Activated T-helper 1 cell treated with anti-CD3 and anti-CD28 coated beads, Interleukin-12 subunit alpha, Interleukin-12 subunit beta, Interleukin-2, Interleukin-4 antibody, amounts not matched to agents 30 ng/mL and 10 ng/mL and 1 ng/mL, durations not matched to agents 14 hours and 24 hours and 36 hours (primary cell): Measurements from ENCODE around the gene EPHA7. TPM values are rescaled to one million over a fixed set of nuclear protein-coding genes. Genes with fewer than 3 reads are reported as not detected.

Experiments
- DNase-seq: peaks from one replicate; pipeline ENCODE4 v3.0.0; 2021; ENCODE audit warnings: low spot score
- H3K27ac Mint-ChIP-seq: one replicate; pipeline ENCODE4 v1.8.0; 2021; ENCODE audit warnings: mild to moderate bottlenecking, mixed read lengths
- H3K27me3 Mint-ChIP-seq: one replicate; pipeline ENCODE4 v1.8.0; 2022; ENCODE audit warnings: mild to moderate bottlenecking, moderate library complexity, mixed read lengths; ENCODE audit not compliant: insufficient read depth
- H3K36me3 Mint-ChIP-seq: one replicate; pipeline ENCODE4 v1.8.0; 2021; ENCODE audit warnings: low read depth, mixed read lengths
- H3K4me1 Mint-ChIP-seq: one replicate; pipeline ENCODE4 v1.8.0; 2021; ENCODE audit warnings: low read depth, mixed read lengths
- H3K4me3 Mint-ChIP-seq: one replicate; pipeline ENCODE4 v1.8.0; 2021; ENCODE audit warnings: mild to moderate bottlenecking, moderate library complexity, mixed read lengths
- H3K9me3 Mint-ChIP-seq: one replicate; pipeline ENCODE4 v1.8.0; 2021; ENCODE audit warnings: mixed read lengths
- intact Hi-C: fragments of 100-400 bp; cut with micrococcal nuclease; formaldehyde crosslinking; loops from one replicate; pipeline ENCODE4 v1.15.1; 2024
- total RNA-seq: library from RNA; stranded (reverse); gene quantifications from 2 replicates; pipeline ENCODE4 v1.2.3, GENCODE V29; 2022

The EPHA7 gene
- total RNA-seq, 1 donor from 2014 or later = not detected

DNA sequence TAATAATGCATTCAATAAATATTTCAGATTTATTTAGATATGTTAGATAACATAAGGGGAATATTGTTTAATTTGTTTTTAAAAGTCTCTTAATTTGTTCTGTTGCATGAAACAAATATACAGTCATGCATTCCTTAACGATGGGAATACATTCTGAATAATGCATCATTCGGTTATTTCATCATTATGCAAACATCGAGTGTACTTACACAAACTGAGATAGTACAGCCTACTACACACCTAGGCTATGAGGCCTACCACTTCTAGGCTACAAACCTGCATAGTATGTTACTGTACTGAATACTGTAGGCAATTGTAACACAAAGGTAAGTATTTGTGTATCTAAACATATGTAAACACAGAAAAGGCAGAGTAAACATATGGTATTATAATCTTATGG lies 118.7 kb downstream of the EPHA7 start:
- no peaks in the 10 kb centered on the region for H3K27me3 Mint-ChIP-seq
- no peaks in the 10 kb centered on the region for H3K36me3 Mint-ChIP-seq
- H3K27ac Mint-ChIP-seq = no peak overlapping the region
- no peak overlapping the region for H3K4me3 Mint-ChIP-seq
- intact Hi-C loops = no loop called here
- no peaks in the 10 kb centered on the region for H3K9me3 Mint-ChIP-seq
- no peaks in the 10 kb centered on the region for H3K4me1 Mint-ChIP-seq
- no peak for DNase-seq

DNA sequence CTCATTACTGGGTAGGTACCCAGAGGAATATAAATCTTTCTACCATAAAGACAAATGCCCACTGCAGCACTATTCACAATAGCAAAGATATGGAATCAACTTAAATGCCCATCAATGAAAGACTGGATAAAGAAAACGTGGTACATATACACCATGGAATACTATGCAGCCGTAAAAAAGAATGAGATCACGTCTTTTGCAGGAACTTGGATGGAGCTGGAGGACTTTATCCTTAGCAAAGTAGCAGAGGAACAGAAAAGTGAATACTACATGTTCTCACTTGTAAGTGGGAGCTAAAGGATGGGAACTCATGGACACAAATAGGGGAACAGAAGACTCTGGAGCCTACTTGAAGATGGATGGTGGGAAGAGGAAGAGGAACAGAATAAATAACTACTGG lies 119.7 kb downstream of the EPHA7 start:
- Mint-ChIP-seq H3K27ac (no peak overlapping the region), H3K4me3 (no peak overlapping the region), H3K27me3 (no peaks in the 10 kb centered on the region), H3K36me3 (no peaks in the 10 kb centered on the region), H3K9me3 (no peaks in the 10 kb centered on the region), H3K4me1 (no peaks in the 10 kb centered on the region)
- intact Hi-C loops = no loop called here
- DNase-seq = no peak

DNA sequence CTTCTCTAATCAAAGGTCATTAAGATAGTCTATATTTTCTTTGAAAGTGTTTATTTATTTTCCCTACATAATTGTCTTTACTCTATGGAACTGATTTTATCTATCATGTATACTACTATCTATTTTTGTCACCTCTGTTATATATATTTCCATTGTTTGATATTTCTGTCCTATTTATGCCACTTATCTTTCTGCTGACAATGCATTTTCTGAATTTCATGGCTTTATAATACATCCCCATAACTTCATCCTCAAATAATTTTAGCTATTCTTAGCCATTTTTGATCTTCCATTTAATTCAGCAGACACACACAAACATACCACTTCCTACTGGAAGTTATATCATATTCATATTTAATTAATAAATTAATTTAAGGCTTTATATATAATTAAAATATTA lies 123.7 kb downstream of the EPHA7 start:
- intact Hi-C loops = no loop called here
- Mint-ChIP-seq H3K9me3 (no peaks in the 10 kb centered on the region), H3K27ac (no peak overlapping the region), H3K4me1 (no peaks in the 10 kb centered on the region), H3K36me3 (no peaks in the 10 kb centered on the region), H3K27me3 (no peaks in the 10 kb centered on the region), H3K4me3 (no peak overlapping the region)
- DNase-seq = no peak

DNA sequence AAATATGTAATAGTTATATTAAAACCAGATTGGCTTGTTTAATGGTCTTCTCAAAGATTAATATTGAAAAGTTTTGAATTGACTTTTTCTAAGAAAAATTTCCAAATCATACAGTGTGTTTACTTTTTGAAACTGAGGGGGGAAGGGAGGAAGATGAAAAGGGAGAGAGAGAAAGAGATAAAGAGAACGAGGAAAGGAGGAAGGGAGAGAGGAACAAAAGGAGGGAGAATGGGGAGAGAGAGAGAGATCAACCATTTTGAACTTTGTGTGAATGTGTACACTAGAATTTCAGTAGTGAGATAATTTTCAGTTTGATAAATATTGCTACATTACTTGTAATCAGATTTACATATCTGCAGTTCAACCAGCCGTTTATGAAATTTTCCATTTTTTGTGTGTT lies 124.5 kb downstream of the EPHA7 start:
- intact Hi-C loops = no loop called here

DNA sequence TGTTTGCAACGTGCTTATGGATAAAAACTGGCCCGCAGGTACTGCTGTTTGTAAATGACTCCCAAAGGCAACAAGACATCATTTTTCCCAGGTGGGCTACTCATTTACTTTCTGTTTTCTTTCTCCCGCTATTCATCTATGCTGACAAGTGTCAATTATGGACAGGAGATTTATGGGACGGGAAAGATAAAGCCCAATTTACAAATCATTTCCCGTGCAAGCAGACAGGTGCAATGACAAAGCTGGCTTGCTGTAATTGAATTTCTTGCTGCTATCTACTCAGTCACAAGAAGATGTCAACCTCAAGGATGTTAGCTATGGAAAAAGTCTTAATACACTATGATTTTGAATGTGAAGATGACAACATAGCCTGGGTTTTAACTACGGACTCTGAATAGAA lies 125.5 kb downstream of the EPHA7 start:
- Mint-ChIP-seq H3K36me3 (no peaks in the 10 kb centered on the region), H3K9me3 (no peaks in the 10 kb centered on the region), H3K4me3 (no peak overlapping the region), H3K27ac (no peak overlapping the region), H3K27me3 (no peaks in the 10 kb centered on the region), H3K4me1 (no peaks in the 10 kb centered on the region)
- DNase-seq = no peak
- intact Hi-C loops = no loop called here

More for the DNA sequence above, 124.5 kb downstream of the EPHA7 start:
- Mint-ChIP-seq H3K4me1 (no peaks in the 10 kb centered on the region), H3K27ac (no peak overlapping the region), H3K27me3 (no peaks in the 10 kb centered on the region), H3K9me3 (no peaks in the 10 kb centered on the region), H3K4me3 (no peak overlapping the region), H3K36me3 (no peaks in the 10 kb centered on the region)
- DNase-seq = no peak

DNA sequence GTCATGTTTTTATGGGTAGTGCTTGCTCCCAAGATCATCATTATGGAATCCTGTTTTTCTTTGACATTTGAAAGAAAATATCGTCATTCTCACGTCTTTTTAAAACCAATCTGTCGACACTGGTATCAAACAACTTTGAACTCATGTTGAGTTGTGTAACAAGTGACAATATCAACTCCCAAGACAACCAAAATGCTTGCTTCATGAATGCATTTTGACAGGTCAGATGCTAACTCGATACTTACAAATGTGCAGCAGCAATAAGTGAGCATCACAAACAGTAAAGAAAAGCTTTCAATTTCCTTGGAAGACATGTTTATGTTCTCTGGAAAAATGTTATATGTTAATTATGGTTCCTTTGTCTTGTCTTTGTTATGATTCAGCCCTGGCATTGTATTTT lies 125.9 kb downstream of the EPHA7 start:
- Mint-ChIP-seq H3K27ac (no peak overlapping the region), H3K27me3 (no peaks in the 10 kb centered on the region), H3K9me3 (no peaks in the 10 kb centered on the region), H3K36me3 (no peaks in the 10 kb centered on the region), H3K4me3 (no peak overlapping the region), H3K4me1 (no peaks in the 10 kb centered on the region)
- no peak for DNase-seq
- intact Hi-C loops = no loop called here

DNA sequence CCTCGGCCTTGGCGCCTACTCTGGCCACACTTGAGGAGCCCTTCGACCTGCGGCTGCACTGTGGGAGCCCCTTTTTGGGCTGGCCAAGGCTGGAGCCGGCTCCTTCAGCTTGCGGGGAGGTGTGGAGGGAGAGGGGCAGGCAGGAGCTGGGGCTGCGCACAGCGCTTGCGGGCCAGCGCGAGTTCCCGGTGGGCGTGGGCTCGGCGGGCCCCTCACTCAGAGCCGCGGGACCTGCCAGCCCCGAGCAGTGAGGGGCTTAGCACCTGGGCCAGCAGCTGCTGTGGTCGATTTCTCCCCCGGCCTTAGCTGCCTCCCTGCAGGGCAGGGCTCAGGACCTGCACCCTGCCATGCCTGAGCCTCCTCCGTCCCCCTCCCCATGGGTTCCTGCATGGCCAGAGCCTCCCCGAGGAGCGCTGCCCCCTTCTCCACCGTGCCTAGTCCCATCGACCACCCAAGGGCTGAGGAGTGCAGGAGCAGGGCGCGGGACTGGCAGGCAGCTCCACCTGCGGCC lies 136.8 kb downstream of the EPHA7 start:
- DNase-seq = no peak
- intact Hi-C loops = no loop called here
- H3K27ac Mint-ChIP-seq = no peak overlapping the region
- no peak overlapping the region for H3K4me3 Mint-ChIP-seq
- H3K4me1 Mint-ChIP-seq = no peaks in the 10 kb centered on the region
- no peaks in the 10 kb centered on the region for H3K36me3 Mint-ChIP-seq
- H3K27me3 Mint-ChIP-seq = no peaks in the 10 kb centered on the region
- peaks cover 4% of the 10 kb centered on the region for H3K9me3 Mint-ChIP-seq

DNA sequence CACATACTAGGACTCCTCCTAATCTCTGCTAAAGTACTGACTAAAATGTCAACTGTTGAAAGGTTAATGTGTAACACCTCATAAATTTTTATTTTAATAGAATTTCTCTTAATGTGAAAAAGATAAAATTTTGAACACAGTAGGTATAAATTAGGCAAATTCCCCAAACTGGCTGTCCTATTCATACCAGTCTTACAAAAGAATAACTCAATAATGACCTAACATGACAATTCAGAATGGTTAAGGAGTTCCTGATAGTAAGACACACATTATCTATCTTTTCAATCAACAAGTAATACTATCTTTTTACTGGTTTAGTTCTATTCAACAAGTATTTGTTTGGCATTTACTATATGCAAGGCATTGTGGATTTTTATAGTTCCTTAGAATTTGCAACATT lies 141.1 kb downstream of the EPHA7 start:
- peaks cover under 1% of the 10 kb centered on the region for H3K9me3 Mint-ChIP-seq
- intact Hi-C loops = no loop called here
- H3K27ac Mint-ChIP-seq = no peak overlapping the region
- no peaks in the 10 kb centered on the region for H3K27me3 Mint-ChIP-seq
- no peaks in the 10 kb centered on the region for H3K4me1 Mint-ChIP-seq
- DNase-seq = no peak
- no peaks in the 10 kb centered on the region for H3K36me3 Mint-ChIP-seq
- no peak overlapping the region for H3K4me3 Mint-ChIP-seq

DNA sequence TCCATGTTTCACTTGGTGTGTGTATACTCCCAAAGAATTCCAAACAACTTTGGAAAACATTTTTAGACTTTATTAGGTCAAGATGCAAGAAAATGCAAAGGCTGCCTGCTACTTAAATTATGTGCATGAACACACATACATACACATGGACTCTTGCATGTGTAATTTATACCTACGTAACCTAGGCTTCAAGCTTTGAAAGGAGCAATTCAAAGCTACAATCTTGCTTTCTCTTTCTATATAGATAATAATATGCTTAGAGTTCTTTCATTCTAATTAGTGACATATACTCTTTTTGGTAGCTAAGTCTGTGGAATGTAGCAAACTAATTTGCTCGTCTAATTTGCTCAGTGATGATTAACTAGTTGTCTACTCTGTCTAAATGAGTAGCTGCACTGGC lies 146.5 kb downstream of the EPHA7 start:
- Mint-ChIP-seq H3K9me3 (no peaks in the 10 kb centered on the region), H3K4me1 (no peaks in the 10 kb centered on the region), H3K27ac (no peak overlapping the region), H3K4me3 (no peak overlapping the region), H3K36me3 (no peaks in the 10 kb centered on the region), H3K27me3 (no peaks in the 10 kb centered on the region)
- DNase-seq = no peak
- intact Hi-C loops = no loop called here

DNA sequence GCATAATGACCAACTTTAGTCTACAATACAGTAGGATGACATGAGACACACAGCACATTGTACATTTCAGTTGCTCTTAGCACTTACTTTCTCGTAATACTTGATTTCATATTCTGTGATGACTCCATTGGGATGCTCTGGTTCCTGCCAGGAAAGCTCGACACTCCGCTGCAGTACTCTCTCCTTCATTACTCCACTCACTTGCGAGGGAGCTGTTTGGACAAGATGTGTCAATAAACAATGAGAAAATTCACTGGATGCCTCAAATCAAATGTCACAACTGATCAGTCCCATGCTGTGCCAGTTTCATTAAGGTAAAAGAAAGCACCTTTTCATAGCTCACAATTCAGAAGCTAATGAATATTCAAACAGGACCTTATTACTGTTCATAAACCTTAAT lies 147.1 kb downstream of the EPHA7 start:
- H3K36me3 Mint-ChIP-seq = no peaks in the 10 kb centered on the region
- no peak for DNase-seq
- H3K9me3 Mint-ChIP-seq = no peaks in the 10 kb centered on the region
- H3K4me3 Mint-ChIP-seq = no peak overlapping the region
- intact Hi-C loops = no loop called here
- no peaks in the 10 kb centered on the region for H3K27me3 Mint-ChIP-seq
- H3K4me1 Mint-ChIP-seq = no peaks in the 10 kb centered on the region
- H3K27ac Mint-ChIP-seq = no peak overlapping the region

DNA sequence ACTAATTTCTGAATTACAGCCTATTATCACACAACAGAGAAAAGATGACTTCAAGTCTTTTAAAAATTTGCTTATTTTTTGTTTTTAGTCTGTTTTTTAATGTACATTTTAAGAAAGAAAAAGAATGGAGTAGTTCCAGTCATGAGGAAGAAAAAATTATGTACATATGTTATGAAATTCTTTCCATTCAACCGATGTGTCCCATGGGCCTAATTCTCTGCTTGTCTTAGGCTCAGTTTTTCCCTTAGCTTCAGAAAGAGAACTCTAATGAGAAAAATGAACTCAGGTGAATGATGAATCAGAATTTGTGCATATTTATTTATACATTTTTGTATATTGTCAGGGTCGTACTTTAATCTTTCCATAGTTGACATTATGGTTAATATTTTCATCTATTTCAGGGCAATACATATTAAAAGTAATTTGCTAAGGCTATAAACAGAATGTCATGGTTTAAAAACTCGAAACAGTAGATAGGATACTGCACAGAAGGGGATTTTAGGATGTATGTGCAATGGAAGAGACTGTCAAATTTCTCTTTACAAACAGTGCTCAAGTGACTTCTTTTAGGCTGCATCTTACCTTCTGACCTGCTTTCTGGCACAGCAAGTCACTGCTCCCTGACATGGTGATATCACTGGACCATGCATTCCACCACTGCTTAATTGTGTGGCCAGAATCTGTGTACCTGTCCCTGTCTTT lies 153.1 kb downstream of the EPHA7 start:
- no peaks in the 10 kb centered on the region for H3K9me3 Mint-ChIP-seq
- H3K27ac Mint-ChIP-seq = no peak overlapping the region
- no peaks in the 10 kb centered on the region for H3K4me1 Mint-ChIP-seq
- no peaks in the 10 kb centered on the region for H3K36me3 Mint-ChIP-seq
- no peak for DNase-seq
- no peak overlapping the region for H3K4me3 Mint-ChIP-seq
- H3K27me3 Mint-ChIP-seq = no peaks in the 10 kb centered on the region
- intact Hi-C loops = no loop called here

DNA sequence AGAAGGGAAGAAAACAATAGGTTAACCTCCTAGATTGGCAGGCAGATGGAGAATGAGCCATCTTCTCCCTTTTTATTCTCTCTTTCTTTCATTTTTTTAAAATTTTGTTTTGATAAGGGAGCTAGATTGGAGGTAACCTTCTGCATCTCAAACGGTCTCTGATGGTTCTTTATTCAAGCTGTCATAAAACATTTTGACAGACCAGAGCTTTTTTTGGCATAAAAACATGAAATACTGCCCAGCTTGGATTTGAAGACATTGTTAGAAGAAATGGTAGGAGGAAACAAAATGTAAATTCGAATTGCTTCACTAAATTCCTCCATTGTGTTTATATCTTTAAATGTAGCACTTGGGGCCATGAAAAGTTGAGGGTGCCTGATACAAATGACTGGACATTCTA lies 158.5 kb downstream of the EPHA7 start:
- Mint-ChIP-seq H3K4me3 (no peak overlapping the region), H3K27ac (no peak overlapping the region), H3K4me1 (no peaks in the 10 kb centered on the region), H3K36me3 (no peaks in the 10 kb centered on the region), H3K27me3 (no peaks in the 10 kb centered on the region), H3K9me3 (no peaks in the 10 kb centered on the region)
- DNase-seq = no peak
- intact Hi-C loops = no loop called here

DNA sequence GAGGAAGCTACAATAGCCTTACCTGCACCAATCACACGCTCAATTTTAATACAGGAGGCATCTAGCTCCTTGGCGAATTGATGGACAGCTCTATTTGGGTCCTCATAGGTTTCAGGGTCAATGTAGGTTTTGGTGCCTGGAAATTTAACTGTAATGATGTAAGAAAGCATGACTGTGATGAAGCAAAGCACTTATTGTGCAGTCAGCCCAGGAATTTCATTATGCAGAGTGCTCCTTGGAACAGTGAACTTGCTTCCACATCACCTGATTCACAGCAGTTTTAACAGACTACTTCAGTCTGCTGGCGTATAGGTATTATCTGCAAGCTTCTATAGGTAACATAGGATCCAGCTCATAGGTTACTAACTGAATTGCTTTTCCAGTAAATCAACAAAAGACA lies 160.0 kb downstream of the EPHA7 start:
- Mint-ChIP-seq H3K27ac (no peak overlapping the region), H3K9me3 (no peaks in the 10 kb centered on the region), H3K36me3 (no peaks in the 10 kb centered on the region), H3K4me3 (no peak overlapping the region), H3K27me3 (no peaks in the 10 kb centered on the region), H3K4me1 (no peaks in the 10 kb centered on the region)
- intact Hi-C loops = no loop called here
- no peak for DNase-seq

DNA sequence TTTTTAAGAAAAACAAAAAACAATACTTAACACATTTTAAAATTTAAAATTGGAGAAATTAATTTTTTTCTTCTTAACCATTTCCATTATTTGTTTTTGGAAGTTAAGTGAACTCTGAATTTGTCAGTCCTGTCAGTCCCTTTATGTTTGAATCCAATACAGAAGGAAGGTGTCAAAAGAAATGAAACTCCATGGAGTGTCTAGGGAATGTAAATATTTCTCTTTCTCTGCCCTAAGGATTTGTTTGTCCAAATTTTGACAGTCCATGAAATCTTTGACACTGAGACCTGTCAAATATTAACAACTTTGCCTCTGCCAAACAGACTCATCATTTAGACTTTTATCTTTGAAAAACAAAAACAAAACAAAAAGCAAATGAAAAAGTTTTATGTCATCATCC lies 166.4 kb downstream of the EPHA7 start:
- Mint-ChIP-seq H3K27ac (no peak overlapping the region), H3K36me3 (no peaks in the 10 kb centered on the region), H3K9me3 (no peaks in the 10 kb centered on the region), H3K4me3 (no peak overlapping the region), H3K27me3 (no peaks in the 10 kb centered on the region), H3K4me1 (no peaks in the 10 kb centered on the region)
- intact Hi-C loops = no loop called here
- no peak for DNase-seq
